ENCODE measurements around the gene NTN1. TPM values are rescaled to one million over a fixed set of nuclear protein-coding genes. Genes with fewer than 3 reads are reported as not detected.

Gene NTN1
- total RNA-seq, 1 donor from 2014 or later, result 2.5 TPM

DNA sequence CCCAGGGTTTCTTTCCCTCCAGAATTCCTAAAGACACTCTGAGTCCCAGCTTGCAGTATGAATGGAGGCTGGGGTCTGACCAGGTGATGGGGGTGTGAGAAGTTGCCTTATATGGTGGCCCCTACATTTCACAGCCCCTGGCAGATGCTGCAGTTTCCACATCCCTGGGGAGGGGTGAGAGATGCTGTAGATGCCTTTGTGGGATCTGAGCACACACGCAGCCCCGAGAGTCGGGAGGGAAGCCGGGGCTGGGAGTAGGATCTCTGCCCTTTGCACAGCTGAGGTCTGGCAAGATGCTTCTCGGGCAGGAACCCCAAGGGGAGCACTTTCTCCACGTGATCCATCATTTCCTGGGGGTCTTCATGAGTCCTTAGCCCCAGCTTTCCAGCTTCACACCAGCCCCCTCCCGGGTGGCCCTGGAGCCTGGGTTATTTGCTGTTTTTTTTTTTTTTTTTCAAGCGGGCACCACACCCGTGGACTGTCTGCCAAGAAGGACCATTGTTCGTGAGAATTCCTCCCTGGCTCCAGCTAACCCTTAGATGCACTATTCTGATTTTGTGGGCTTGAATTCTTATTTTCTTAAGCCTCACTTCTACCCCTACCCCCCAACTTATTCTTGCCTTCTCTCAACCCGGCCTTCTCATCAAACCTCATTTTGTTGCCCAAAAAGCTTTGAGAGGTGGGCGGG, 50.6 kb downstream of the NTN1 start:
- TF ChIP-seq, protein P1, sequence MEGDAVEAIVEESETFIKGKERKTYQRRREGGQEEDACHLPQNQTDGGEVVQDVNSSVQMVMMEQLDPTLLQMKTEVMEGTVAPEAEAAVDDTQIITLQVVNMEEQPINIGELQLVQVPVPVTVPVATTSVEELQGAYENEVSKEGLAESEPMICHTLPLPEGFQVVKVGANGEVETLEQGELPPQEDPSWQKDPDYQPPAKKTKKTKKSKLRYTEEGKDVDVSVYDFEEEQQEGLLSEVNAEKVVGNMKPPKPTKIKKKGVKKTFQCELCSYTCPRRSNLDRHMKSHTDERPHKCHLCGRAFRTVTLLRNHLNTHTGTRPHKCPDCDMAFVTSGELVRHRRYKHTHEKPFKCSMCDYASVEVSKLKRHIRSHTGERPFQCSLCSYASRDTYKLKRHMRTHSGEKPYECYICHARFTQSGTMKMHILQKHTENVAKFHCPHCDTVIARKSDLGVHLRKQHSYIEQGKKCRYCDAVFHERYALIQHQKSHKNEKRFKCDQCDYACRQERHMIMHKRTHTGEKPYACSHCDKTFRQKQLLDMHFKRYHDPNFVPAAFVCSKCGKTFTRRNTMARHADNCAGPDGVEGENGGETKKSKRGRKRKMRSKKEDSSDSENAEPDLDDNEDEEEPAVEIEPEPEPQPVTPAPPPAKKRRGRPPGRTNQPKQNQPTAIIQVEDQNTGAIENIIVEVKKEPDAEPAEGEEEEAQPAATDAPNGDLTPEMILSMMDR (IDR thresholded peaks at IDR 0.05; ENCODE audit: unreplicated experiment), result no peak
- no peak for DNase-seq (ENCODE audit: low spot score in 2 of 2, unreplicated experiment in 2 of 2)
- peaks cover 5% of the 10 kb centered on the region for H3K4me1 Mint-ChIP-seq
- H3K9me3 Mint-ChIP-seq, result no peaks in the 10 kb centered on the region
- H3K4me3 Mint-ChIP-seq, result no peak overlapping the region
- H3K27ac Mint-ChIP-seq, result no peak overlapping the region
- no peaks in the 10 kb centered on the region for H3K36me3 Mint-ChIP-seq
- peaks cover 17% of the 10 kb centered on the region for H3K27me3 Mint-ChIP-seq (ENCODE audit: low read depth)

DNA sequence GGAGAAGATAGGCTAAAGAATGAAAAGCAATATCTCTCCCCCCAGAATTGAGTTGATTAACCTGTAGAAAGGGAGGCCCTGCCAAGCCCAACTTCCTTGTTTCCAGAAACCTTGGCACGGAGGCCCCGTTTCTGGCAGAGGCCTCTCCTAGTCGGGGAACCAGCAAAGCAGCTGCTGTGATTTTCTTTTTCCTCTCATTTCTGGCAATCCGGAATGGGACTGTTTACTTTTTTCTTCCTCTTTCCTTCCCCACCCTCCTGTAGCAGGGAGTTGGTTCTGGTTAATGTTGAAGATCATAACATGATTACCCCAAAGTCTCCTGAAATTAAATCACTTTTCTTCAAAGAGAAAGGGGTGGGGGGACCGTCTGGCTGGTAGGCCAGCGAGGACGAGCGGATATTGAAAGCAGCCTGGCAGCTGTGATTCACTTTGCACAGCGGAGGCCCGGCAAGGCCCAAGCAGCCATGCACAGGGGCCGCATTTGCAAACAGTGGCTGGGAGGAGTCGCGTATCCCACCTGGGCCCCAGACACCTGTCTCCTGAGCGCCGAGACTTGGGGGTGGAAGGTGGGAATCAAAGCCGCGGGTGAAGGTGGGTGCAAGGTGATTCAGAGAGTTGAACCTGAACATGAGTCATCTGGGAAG, 51.5 kb downstream of the NTN1 start:
- Mint-ChIP-seq H3K9me3 (no peaks in the 10 kb centered on the region), H3K36me3 (no peaks in the 10 kb centered on the region), H3K4me3 (no peak overlapping the region), H3K27ac (no peak overlapping the region), H3K27me3 (ENCODE audit: low read depth) (peaks cover 21% of the 10 kb centered on the region), H3K4me1 (peaks cover 5% of the 10 kb centered on the region)
- DNase-seq (ENCODE audit: low spot score in 2 of 2, unreplicated experiment in 2 of 2), result no peak
- TF ChIP-seq, protein P1 (IDR thresholded peaks at IDR 0.05; ENCODE audit: unreplicated experiment), result no peak

DNA sequence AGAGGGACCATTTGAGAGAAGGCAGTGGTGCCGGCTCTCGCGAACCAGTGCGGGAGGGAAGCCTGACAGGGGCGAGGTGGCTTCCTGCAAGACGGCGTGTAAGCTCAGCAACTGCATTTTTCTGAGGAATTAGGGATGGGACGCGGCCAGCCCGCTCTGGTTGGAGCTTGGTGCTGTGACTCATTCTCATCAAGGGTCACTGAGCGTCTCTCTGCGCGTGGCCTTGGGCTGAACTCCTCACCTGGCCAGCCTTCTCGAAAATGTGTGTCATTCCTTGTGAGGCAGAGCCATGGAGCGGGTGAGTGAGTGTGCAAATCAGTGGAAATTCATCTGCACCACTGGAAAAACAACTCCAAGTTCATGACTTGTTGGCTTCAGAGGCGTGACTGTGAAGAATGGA, 52.8 kb downstream of the NTN1 start:
- no peak for DNase-seq (ENCODE audit: low spot score in 2 of 2, unreplicated experiment in 2 of 2)
- TF ChIP-seq, protein P1 (IDR thresholded peaks at IDR 0.05; ENCODE audit: unreplicated experiment), result no peak
- H3K4me1 Mint-ChIP-seq, result peaks cover 5% of the 10 kb centered on the region
- H3K27ac Mint-ChIP-seq, result no peak overlapping the region
- peaks cover 27% of the 10 kb centered on the region for H3K27me3 Mint-ChIP-seq (ENCODE audit: low read depth)
- H3K4me3 Mint-ChIP-seq, result no peak overlapping the region
- H3K36me3 Mint-ChIP-seq, result no peaks in the 10 kb centered on the region
- H3K9me3 Mint-ChIP-seq, result no peaks in the 10 kb centered on the region

DNA sequence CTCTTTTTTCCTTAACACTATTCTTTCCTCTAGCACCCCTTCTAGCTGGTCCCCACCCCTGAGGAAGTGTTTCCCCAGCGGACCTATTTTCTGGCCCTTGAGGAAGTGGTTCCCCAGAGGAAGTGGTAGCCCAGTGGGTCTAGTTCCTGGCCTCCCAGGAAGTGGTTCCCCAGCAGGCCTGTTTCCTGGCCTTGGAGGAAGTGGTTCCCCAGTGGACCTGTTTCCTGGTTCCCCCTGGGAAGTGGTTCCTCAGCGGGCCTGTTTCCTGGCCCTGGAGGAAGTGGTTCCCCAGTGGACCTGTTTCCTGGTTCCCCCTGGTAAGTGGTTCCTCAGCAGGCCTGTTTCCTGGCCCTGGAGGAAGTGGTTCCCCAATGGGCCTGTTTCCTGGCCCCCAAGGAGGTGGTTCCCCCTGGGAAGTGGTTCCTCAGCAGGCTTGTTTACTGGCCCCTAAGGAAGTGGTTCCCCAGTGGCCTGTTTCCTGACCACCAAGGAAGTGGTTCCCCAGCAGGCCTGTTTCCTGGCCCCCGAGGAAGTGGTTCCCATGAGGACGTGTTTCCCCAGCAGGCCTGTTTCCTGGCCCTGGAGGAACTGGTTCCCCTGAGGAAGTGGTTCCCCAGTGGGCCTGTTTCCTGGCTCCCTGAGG, 58.3 kb downstream of the NTN1 start:
- Mint-ChIP-seq H3K27me3 (ENCODE audit: low read depth) (peaks cover 29% of the 10 kb centered on the region), H3K27ac (no peak overlapping the region), H3K4me3 (no peak overlapping the region), H3K9me3 (no peaks in the 10 kb centered on the region), H3K36me3 (no peaks in the 10 kb centered on the region), H3K4me1 (no peaks in the 10 kb centered on the region)
- DNase-seq (ENCODE audit: low spot score in 2 of 2, unreplicated experiment in 2 of 2), result no peak
- TF ChIP-seq, protein P1 (IDR thresholded peaks at IDR 0.05; ENCODE audit: unreplicated experiment), result no peak

DNA sequence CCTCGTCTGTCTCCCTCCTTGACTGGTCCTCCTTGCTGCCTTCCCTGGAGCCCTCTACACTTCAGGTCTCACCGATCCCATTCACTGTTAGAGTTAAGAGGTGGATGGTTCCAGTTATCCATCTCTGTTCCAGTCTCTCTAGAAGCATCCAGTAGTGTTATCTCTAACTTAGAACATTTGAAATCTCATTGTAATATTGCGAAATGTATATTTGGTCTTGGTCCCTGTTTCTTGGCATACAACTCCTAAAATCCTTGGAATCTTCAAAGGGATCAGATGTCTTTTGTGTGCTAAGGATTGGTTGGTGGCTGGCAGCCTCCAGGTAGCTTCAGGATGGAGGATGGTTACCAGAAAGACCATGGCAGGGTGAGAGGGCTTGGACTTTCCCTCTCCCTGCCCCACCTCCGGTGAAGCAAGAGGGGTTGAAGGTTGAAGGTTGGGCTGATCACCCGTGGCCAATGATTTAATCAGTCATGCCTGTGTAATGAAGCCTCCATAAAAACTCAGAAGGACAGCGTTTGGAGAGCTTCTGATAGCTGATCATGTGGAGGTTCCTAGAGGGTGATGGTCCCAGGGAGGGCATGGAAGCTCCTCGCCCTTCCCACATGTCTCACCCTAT, 59.1 kb downstream of the NTN1 start:
- DNase-seq (ENCODE audit: low spot score in 2 of 2, unreplicated experiment in 2 of 2), result no peak
- H3K27ac Mint-ChIP-seq, result no peak overlapping the region
- H3K27me3 Mint-ChIP-seq (ENCODE audit: low read depth), result peaks cover 35% of the 10 kb centered on the region
- no peaks in the 10 kb centered on the region for H3K9me3 Mint-ChIP-seq
- H3K4me1 Mint-ChIP-seq, result no peaks in the 10 kb centered on the region
- TF ChIP-seq, protein P1 (IDR thresholded peaks at IDR 0.05; ENCODE audit: unreplicated experiment), result no peak
- no peaks in the 10 kb centered on the region for H3K36me3 Mint-ChIP-seq
- H3K4me3 Mint-ChIP-seq, result no peak overlapping the region
